ENCODE data around the gene AIFM2. TPM values are rescaled to one million over a fixed set of nuclear protein-coding genes. Genes with fewer than 3 reads are reported as not detected.

The AIFM2 gene
- total RNA-seq, 1 experiment from 2014 or later = 31.1 TPM

DNA sequence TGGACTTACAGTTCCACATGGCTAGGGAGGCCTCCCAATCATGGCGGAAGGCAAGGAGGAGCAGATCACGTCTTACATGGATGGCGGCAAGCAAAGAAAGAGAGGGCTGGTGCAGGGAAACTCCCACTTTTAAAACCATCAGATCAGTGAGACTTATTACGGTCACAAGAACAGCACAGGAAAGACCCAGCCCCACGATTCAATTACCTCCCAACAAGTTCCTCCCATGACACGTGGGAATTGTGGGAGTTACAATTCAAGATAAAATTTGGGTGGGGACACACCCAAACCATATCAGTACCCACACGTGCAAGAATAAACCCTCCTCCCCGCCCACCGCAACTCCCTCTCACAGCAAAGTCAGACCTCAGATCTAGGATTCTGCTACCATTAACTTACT, 4.5 kb upstream of the AIFM2 start:
- Histone ChIP-seq H3K9me3 (no peaks in the 10 kb centered on the region), H3K4me1 (peaks cover 5% of the 10 kb centered on the region), H3K27me3 (replicated peaks; ENCODE audit: control insufficient read depth, insufficient read depth, low read length) (no peaks in the 10 kb centered on the region), H3K4me3 (ENCODE audit: low read depth, low read length) (no peak overlapping the region), H3K36me3 (ENCODE audit: control insufficient read depth, insufficient read depth, low read length) (no peaks in the 10 kb centered on the region)
- no peak overlapping the region for H3K27ac Mint-ChIP-seq (ENCODE audit: unreplicated experiment)
- ChIA-PET CTCF (interaction anchor here (3.4 kb wide), 1 partner anchor 9 kb away, joined by 31 read pairs; the partner anchor contains the start of gene TYSND1), POLR2A (interaction anchor here (2.9 kb wide), 1 partner anchor 9 kb away, joined by 18 read pairs; the partner anchor contains the start of gene TYSND1)
- H3K9me3 Mint-ChIP-seq (ENCODE audit: unreplicated experiment) = no peaks in the 10 kb centered on the region
- TF ChIP-seq, protein P1, sequence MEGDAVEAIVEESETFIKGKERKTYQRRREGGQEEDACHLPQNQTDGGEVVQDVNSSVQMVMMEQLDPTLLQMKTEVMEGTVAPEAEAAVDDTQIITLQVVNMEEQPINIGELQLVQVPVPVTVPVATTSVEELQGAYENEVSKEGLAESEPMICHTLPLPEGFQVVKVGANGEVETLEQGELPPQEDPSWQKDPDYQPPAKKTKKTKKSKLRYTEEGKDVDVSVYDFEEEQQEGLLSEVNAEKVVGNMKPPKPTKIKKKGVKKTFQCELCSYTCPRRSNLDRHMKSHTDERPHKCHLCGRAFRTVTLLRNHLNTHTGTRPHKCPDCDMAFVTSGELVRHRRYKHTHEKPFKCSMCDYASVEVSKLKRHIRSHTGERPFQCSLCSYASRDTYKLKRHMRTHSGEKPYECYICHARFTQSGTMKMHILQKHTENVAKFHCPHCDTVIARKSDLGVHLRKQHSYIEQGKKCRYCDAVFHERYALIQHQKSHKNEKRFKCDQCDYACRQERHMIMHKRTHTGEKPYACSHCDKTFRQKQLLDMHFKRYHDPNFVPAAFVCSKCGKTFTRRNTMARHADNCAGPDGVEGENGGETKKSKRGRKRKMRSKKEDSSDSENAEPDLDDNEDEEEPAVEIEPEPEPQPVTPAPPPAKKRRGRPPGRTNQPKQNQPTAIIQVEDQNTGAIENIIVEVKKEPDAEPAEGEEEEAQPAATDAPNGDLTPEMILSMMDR (IDR thresholded peaks at IDR 0.05; ENCODE audit: insufficient read depth in 1 of 2, low read depth in 1 of 2, low read length in 1 of 2, severe bottlenecking in 1 of 2, unreplicated experiment in 1 of 2) = no peak
- intact Hi-C loops (cut with micrococcal nuclease; ENCODE audit: unreplicated experiment) = no loop called here
- peaks cover 9% of the 10 kb centered on the region for H3K36me3 Mint-ChIP-seq (ENCODE audit: insufficient read depth, unreplicated experiment)
- no peaks in the 10 kb centered on the region for H3K27me3 Mint-ChIP-seq (ENCODE audit: insufficient read depth, unreplicated experiment)
- H3K4me3 Mint-ChIP-seq (ENCODE audit: unreplicated experiment) = no peak overlapping the region
- DNase-seq = no peak
- peaks cover 9% of the 10 kb centered on the region for H3K4me1 Mint-ChIP-seq (ENCODE audit: low read depth, unreplicated experiment)
- BruUV-seq (replicated peaks) = no TSS peak

DNA sequence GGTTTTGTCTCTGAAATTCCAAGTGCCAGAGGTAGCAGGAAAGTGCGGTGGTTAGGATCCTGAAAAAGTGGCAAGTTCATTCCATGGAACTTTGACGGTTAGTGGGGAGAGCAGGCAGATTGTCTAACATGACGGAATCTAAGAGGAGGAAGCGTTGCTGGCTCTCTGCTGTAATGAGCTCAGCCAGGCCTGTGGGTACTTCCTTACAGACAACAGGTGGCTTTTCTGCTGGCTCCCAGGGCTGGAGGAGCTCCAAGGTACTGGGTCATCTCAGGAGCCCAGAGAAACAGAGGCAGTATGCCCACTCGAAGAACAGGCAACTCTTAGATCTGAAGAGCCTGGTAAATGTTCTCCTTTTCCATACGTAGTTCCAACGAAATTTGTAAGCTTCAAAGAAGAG, 3.1 kb upstream of the AIFM2 start:
- Mint-ChIP-seq H3K27ac (ENCODE audit: unreplicated experiment) (no peak overlapping the region), H3K9me3 (ENCODE audit: unreplicated experiment) (no peaks in the 10 kb centered on the region), H3K36me3 (ENCODE audit: insufficient read depth, unreplicated experiment) (peaks cover 9% of the 10 kb centered on the region), H3K4me3 (ENCODE audit: unreplicated experiment) (no peak overlapping the region), H3K4me1 (ENCODE audit: low read depth, unreplicated experiment) (peaks cover 14% of the 10 kb centered on the region), H3K27me3 (ENCODE audit: insufficient read depth, unreplicated experiment) (no peaks in the 10 kb centered on the region)
- no TSS peak for BruUV-seq (replicated peaks)
- peak in 1 of 2 experiments; percentile 36 for DNase-seq
- CTCF ChIA-PET = interaction anchor here (0.6 to 3.4 kb wide), 2 partner anchors 10 to 45 kb away, joined by 3 to 31 read pairs; partner anchors contain the start of gene TYSND1
- Histone ChIP-seq H3K27me3 (replicated peaks; ENCODE audit: control insufficient read depth, insufficient read depth, low read length) (no peaks in the 10 kb centered on the region), H3K4me3 (ENCODE audit: low read depth, low read length) (no peak overlapping the region), H3K4me1 (peaks cover 18% of the 10 kb centered on the region), H3K36me3 (ENCODE audit: control insufficient read depth, insufficient read depth, low read length) (no peaks in the 10 kb centered on the region), H3K9me3 (no peaks in the 10 kb centered on the region)
- intact Hi-C loops (cut with micrococcal nuclease; ENCODE audit: unreplicated experiment) = no loop called here
- TF ChIP-seq, protein P1 (IDR thresholded peaks at IDR 0.05; ENCODE audit: insufficient read depth in 1 of 2, low read depth in 1 of 2, low read length in 1 of 2, severe bottlenecking in 1 of 2, unreplicated experiment in 1 of 2) = no peak
- POLR2A ChIA-PET = interaction anchor here (0.6 to 2.9 kb wide), 2 partner anchors 10 to 18 kb away, joined by 5 to 18 read pairs; partner anchors contain the start of gene TYSND1

DNA sequence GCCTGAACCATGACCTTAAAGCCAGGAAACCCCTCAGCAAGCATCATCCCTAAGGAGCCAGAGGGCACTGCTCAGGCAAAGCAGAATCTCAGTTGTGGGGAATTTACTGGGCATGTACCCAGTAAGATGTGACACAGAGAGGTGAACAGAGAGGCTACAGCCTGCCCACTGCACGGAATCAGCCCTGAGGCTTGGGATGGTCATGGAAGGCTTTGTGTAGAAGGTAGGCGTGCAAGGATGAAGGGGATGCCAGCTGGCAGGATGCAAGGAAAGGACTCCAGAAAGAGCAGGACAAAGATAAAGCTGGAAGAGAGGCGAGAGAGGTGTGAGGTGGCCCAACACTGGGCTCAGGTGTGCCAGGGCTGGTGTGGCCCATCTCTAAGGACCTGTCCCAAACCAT, 2.4 kb upstream of the AIFM2 start:
- H3K4me3 ChIP-seq (ENCODE audit: low read depth, low read length) = no peak overlapping the region
- Mint-ChIP-seq H3K36me3 (ENCODE audit: insufficient read depth, unreplicated experiment) (peaks cover 9% of the 10 kb centered on the region), H3K4me3 (ENCODE audit: unreplicated experiment) (no peak overlapping the region), H3K27ac (ENCODE audit: unreplicated experiment) (no peak overlapping the region), H3K4me1 (ENCODE audit: low read depth, unreplicated experiment) (peaks cover 16% of the 10 kb centered on the region), H3K27me3 (ENCODE audit: insufficient read depth, unreplicated experiment) (no peaks in the 10 kb centered on the region), H3K9me3 (ENCODE audit: unreplicated experiment) (no peaks in the 10 kb centered on the region)
- POLR2A ChIA-PET = interaction anchor here (0.6 to 2.9 kb wide), 2 partner anchors 11 to 1308 kb away, joined by 6 to 18 read pairs; partner anchors contain the start of genes STOX1 and TYSND1
- H3K4me1 ChIP-seq = peaks cover 21% of the 10 kb centered on the region
- TF ChIP-seq, protein P1 (IDR thresholded peaks at IDR 0.05; ENCODE audit: insufficient read depth in 1 of 2, low read depth in 1 of 2, low read length in 1 of 2, severe bottlenecking in 1 of 2, unreplicated experiment in 1 of 2) = no peak
- H3K27me3 ChIP-seq (replicated peaks; ENCODE audit: control insufficient read depth, insufficient read depth, low read length) = no peaks in the 10 kb centered on the region
- CTCF ChIA-PET = interaction anchor here (0.6 to 3.4 kb wide), 2 partner anchors 11 to 49 kb away, joined by 3 to 31 read pairs; partner anchors contain the start of gene TYSND1
- no peaks in the 10 kb centered on the region for H3K9me3 ChIP-seq
- intact Hi-C loops (cut with micrococcal nuclease; ENCODE audit: unreplicated experiment) = no loop called here
- no TSS peak for BruUV-seq (replicated peaks)
- no peaks in the 10 kb centered on the region for H3K36me3 ChIP-seq (ENCODE audit: control insufficient read depth, insufficient read depth, low read length)
- peak in 1 of 2 experiments; percentile 27 for DNase-seq

All from Caco-2 (cell line).